ENCODE measurements around the gene CRIP2. TPM values are rescaled to one million over a fixed set of nuclear protein-coding genes. Genes with fewer than 3 reads are reported as not detected.
A peak's percentile ranks its signal among the peaks of the same experiment; 100 is the strongest.

CRIP2 gene
- total RNA-seq, 1 experiment from 2014 or later, result 192 TPM

DNA sequence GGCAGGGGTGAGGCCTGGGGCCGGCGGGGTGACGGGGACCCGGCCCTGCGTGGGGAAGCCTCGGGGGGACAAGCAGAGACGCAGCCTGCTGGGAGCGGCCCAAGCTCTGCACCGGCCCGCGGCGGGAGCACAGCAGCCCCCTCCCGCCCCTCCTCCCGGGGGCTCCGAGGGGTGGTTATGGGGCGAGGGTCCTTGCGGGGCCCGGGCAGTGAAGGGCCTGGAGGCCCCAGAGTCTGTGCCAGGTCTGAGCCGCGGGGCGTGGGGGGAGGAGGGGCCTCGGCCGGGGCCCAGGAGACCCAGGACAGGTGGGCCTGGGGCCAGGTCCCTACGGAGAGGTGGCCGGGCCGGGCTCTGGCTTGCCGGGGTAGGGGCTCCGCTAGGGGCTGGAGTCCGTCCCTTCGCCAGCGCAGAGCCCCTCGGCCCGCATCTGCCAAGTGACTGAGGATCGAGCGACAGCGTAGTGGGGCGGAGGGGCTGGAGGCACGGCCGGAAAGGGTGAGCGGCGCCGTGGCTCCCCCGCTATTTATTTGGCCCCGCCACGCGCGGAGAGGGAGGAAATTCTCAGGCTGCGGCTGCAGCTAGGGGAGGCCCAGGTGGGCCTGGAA lies 52.3 kb downstream of the CRIP2 start:
- H3K36me3 ChIP-seq (ENCODE audit: insufficient read depth, low read length, poor library complexity, severe bottlenecking), result no peaks in the 10 kb centered on the region
- intact Hi-C loops (cut with micrococcal nuclease; ENCODE audit: unreplicated experiment), result loop anchor here (2.0 to 5.0 kb wide), 2 partner anchors 36 to 155 kb away; partner anchors contain the start of gene TEDC1
- CTCF ChIA-PET, result no interaction called here
- peak overlapping the region; percentile 55 for H3K4me3 ChIP-seq (ENCODE audit: low read depth, low read length, poor library complexity, severe bottlenecking)
- BruUV-seq (replicated peaks), result no TSS peak
- H3K9me3 ChIP-seq (ENCODE audit: low read depth, low read length, poor library complexity, severe bottlenecking), result no peaks in the 10 kb centered on the region
- H3K4me1 ChIP-seq (ENCODE audit: insufficient read depth, low read length, poor library complexity, severe bottlenecking), result peaks cover 15% of the 10 kb centered on the region
- TF ChIP-seq, protein P1, sequence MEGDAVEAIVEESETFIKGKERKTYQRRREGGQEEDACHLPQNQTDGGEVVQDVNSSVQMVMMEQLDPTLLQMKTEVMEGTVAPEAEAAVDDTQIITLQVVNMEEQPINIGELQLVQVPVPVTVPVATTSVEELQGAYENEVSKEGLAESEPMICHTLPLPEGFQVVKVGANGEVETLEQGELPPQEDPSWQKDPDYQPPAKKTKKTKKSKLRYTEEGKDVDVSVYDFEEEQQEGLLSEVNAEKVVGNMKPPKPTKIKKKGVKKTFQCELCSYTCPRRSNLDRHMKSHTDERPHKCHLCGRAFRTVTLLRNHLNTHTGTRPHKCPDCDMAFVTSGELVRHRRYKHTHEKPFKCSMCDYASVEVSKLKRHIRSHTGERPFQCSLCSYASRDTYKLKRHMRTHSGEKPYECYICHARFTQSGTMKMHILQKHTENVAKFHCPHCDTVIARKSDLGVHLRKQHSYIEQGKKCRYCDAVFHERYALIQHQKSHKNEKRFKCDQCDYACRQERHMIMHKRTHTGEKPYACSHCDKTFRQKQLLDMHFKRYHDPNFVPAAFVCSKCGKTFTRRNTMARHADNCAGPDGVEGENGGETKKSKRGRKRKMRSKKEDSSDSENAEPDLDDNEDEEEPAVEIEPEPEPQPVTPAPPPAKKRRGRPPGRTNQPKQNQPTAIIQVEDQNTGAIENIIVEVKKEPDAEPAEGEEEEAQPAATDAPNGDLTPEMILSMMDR (conservative IDR thresholded peaks at IDR 0.05; ENCODE audit: low read depth, low read length), result no peak
- no peak for TF ChIP-seq EZH2 (IDR thresholded peaks at IDR 0.05; ENCODE audit: borderline replicate concordance, low read depth, low read length, poor library complexity, severe bottlenecking)
- DNase-seq (ENCODE audit: low spot score), result no peak
- H3K27ac ChIP-seq (ENCODE audit: low read depth, low read length, poor library complexity, severe bottlenecking), result no peak overlapping the region
- POLR2A ChIA-PET (ENCODE audit: low non-redundant PET), result no interaction called here
- no peaks in the 10 kb centered on the region for H3K27me3 ChIP-seq (replicated peaks; ENCODE audit: insufficient read depth, low read depth, low read length, poor library complexity)

DNA sequence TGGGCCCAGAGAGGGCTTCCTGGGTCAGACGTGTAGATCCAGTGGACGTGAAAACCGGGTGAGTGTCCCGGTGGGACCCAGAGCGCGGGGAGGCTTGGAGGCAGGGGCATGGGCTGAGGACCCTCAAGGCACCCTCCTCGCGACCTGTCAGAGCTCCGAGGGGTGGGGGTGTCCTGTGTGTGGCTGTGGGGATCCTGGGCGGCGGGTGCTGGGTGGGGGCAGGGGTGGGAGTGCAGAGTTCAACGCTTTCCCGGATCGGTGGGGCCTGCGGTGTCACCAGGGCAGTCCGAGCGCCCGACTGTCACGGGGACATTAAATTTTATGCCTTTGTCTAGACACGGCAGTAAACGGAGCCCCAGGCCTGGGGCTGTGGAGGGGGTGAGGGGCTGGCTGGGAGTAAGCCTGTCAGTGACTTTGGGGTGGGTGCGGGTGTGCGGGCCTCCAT lies 52.8 kb downstream of the CRIP2 start:
- no TSS peak for BruUV-seq (replicated peaks)
- no peak for DNase-seq (ENCODE audit: low spot score)
- Histone ChIP-seq H3K27me3 (replicated peaks; ENCODE audit: insufficient read depth, low read depth, low read length, poor library complexity) (no peaks in the 10 kb centered on the region), H3K27ac (ENCODE audit: low read depth, low read length, poor library complexity, severe bottlenecking) (no peak overlapping the region), H3K4me1 (ENCODE audit: insufficient read depth, low read length, poor library complexity, severe bottlenecking) (peaks cover 15% of the 10 kb centered on the region), H3K36me3 (ENCODE audit: insufficient read depth, low read length, poor library complexity, severe bottlenecking) (no peaks in the 10 kb centered on the region), H3K9me3 (ENCODE audit: low read depth, low read length, poor library complexity, severe bottlenecking) (no peaks in the 10 kb centered on the region), H3K4me3 (ENCODE audit: low read depth, low read length, poor library complexity, severe bottlenecking) (peak overlapping the region; percentile 55)
- TF ChIP-seq EZH2 (IDR thresholded peaks at IDR 0.05; ENCODE audit: borderline replicate concordance, low read depth, low read length, poor library complexity, severe bottlenecking), result no peak
- TF ChIP-seq, protein P1 (conservative IDR thresholded peaks at IDR 0.05; ENCODE audit: low read depth, low read length), result no peak
- ChIA-PET CTCF (interaction anchor here (0.5 kb wide), 1 partner anchor 821 kb away, joined by 3 read pairs; no protein-coding TSS in a partner anchor), POLR2A (ENCODE audit: low non-redundant PET) (no interaction called here)
- intact Hi-C loops (cut with micrococcal nuclease; ENCODE audit: unreplicated experiment), result loop anchor here (2.0 to 5.0 kb wide), 2 partner anchors 37 to 155 kb away; partner anchors contain the start of gene TEDC1

DNA sequence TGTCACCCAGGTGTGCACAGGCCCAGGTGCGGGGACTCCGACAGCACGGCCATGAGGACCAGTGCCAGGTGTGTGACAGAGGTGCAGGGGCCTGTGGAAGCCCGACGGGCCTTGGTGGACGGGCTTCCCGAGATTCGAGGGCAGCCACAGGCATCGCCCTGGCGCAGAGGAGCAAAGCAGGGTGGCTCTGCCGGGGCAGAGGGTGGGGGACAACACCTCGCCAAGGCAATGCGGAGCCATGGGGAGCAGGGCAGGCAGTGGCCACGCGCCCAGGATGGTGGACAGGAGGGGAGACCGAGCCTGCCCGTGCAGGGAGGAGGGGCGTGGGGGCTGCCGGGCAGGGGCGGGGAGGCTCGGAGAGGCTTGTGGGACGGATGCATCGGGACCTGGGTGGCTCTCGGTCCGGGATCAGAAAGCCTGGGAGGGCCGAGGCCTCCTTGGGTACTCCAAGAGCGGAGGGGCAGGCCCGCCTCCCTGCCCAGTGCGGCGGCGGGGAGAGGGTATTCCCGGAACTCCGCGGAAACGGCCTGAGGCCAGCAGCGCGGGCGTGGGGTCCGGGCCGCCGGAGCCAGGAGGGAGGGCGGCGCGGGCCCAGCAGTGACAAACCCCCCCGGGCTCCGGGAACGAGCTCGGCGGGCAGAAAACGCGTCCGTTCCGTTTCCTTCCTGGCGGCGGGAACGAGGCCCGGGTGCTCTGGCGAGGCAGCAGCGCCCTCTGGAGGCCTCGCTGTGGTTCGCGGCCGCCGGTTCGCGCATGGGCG lies 53.4 kb downstream of the CRIP2 start:
- peak; percentile 85 for DNase-seq (ENCODE audit: low spot score)
- intact Hi-C loops (cut with micrococcal nuclease; ENCODE audit: unreplicated experiment), result loop anchor here (2.0 to 5.0 kb wide), 2 partner anchors 37 to 156 kb away; partner anchors contain the start of gene TEDC1
- Histone ChIP-seq H3K4me3 (ENCODE audit: low read depth, low read length, poor library complexity, severe bottlenecking) (peak overlapping the region; percentile 55), H3K4me1 (ENCODE audit: insufficient read depth, low read length, poor library complexity, severe bottlenecking) (peaks cover 15% of the 10 kb centered on the region), H3K27me3 (replicated peaks; ENCODE audit: insufficient read depth, low read depth, low read length, poor library complexity) (no peaks in the 10 kb centered on the region), H3K27ac (ENCODE audit: low read depth, low read length, poor library complexity, severe bottlenecking) (peak overlapping the region; percentile 58), H3K36me3 (ENCODE audit: insufficient read depth, low read length, poor library complexity, severe bottlenecking) (no peaks in the 10 kb centered on the region), H3K9me3 (ENCODE audit: low read depth, low read length, poor library complexity, severe bottlenecking) (no peaks in the 10 kb centered on the region)
- BruUV-seq (replicated peaks), result no TSS peak
- POLR2A ChIA-PET (ENCODE audit: low non-redundant PET), result interaction anchor here (0.7 kb wide), 1 partner anchor 346 kb away, joined by 3 read pairs; no protein-coding TSS in a partner anchor
- CTCF ChIA-PET, result interaction anchor here (0.5 to 1.0 kb wide), 7 partner anchors 11 to 821 kb away, joined by 3 to 9 read pairs (median 3); partner anchors contain the start of genes NUDT14 and TEDC1
- TF ChIP-seq EZH2 (IDR thresholded peaks at IDR 0.05; ENCODE audit: borderline replicate concordance, low read depth, low read length, poor library complexity, severe bottlenecking), result no peak
- TF ChIP-seq, protein P1 (conservative IDR thresholded peaks at IDR 0.05; ENCODE audit: low read depth, low read length), result peak; percentile 73

All from A673 (cell line).